HG02852 (cell line): ENCODE results near the gene SLC49A3.

ENCODE experiments used
- ATAC-seq: cut with Tn5 transposase; IDR thresholded peaks from one replicate; pipeline ENCODE4 v1.9.1; 2021; ENCODE audit warnings: mild to moderate bottlenecking, moderate library complexity; ENCODE audit not compliant: unreplicated experiment

SLC49A3 gene

GRCh38 chr4:634599-634985, 54.4 kb downstream of the SLC49A3 start:
- ATAC-seq = no peak

DNA sequence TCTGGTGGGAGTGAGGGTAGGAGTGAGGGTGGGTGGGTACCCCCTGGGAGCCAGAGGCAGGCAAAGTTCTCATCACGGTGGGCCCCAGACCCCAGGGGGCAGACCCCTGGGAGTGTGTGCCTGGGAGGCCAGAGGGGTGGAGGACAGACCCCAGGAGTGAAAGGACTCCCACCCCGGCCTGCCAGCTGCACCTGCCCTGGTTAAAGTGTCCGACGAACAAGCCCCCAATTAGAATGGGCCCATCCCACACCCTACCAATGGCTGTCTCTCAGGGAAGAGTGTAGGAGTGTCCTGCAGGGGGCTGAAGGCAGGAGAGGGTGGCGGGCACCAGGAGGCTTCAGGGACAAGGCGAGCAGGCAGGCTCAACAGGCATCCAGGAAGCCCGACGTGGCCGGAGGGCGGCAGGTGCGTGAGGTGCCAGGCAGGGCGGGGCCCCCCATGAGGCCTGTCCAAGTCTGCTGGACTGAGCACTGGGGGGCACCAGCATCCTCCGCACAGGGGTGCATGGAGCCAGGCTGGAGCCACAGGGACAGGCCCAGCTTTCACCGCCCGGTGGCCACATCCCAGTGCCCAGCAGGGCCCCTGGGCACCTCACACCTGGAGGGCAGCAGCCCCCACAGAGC, 54.9 kb downstream of the SLC49A3 start:
- ATAC-seq = no peak

- ATAC-seq = no peak
These were observed 55.5 kb downstream of the SLC49A3 start for GRCh38 chr4:633406-633805.

DNA sequence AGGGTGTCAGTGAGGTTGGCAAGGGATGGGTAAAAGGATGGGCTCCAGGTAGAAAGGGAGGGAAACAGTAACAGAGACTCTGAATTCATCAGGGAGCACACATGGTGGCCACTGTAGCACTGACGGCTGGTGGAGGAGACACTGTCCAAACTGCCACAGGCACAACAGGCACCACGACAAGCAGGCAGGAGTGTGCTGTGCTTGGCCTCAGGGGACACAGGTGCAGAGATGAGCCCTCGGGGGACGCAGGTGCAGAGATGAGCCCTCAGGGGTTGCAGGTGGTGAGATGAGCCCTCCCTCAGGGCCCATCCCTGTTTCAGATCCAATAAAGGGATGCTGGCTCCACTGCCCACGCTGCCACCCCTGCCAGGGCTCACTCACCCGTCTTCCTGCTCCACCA, 56.0 kb downstream of the SLC49A3 start:
- ATAC-seq = no peak

DNA sequence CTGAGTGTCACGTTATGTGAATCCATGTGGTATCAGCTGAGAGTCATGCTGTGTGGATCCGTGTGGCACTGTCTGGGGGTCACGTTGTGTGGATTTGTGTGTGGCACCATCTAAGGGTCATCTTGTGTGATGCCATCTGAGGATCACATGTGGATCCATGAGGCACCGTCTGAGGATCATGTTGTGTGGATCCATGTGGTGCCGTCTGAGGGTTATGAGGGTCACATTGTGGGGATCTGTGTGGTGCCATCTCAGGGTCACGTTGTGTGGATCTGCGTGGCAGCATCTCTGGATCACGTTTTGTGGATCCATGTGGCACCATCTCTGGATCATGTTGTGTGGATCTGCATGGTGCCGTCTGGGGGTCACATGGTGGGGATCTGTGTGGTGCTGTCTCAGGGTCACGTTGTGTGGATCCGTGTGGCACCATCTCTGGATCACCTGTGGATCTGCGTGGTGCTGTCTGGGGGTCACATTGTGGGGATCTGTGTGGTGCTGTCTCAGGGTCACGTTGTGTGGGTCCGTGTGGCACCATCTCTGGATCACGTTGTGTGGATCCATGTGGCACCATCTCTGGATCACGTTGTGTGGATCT, 56.7 kb downstream of the SLC49A3 start:
- no peak for ATAC-seq
